ENCODE data around the gene USP6NL.
"Not testable (repeated sequence)": the region's sequence is repeated elsewhere in the genome, so short reads cannot be mapped to it uniquely, and the experiment has no call there.

The USP6NL gene

DNA sequence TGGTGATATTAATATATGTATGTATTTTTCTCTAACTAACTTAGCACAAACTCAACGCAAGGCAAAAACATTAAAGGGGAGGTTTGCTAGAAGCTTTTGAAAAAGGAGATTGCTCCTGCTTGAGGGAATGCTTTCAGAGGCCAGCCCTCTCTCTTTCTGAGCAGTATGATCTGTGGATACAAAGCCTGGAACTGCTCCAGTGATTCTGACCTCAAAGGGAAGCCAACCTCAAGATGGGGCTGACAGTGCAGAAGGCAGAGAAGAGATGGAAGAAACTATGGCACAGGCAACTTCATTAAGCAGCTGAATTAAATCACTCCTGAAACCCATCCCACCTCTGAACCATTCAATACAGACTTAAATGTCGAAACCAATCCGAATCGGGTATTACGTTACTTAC lies 102.4 kb downstream of the USP6NL start:
- Histone ChIP-seq H3K9me3 (ENCODE audit: low read length) (no peaks in the 10 kb centered on the region), H3K4me3 (ENCODE audit: low read depth in 1 of 2, low read length in 2 of 2) (no peak overlapping the region), H3K4me1 (ENCODE audit: insufficient read depth, low read length) (no peaks in the 10 kb centered on the region), H3K27ac (ENCODE audit: low read depth, low read length) (no peak overlapping the region), H3K9ac (ENCODE audit: low read length) (no peak overlapping the region), H3K27me3 (ENCODE audit: control insufficient read depth in 1 of 2, insufficient read depth in 2 of 2, low read length in 2 of 2) (no peaks in the 10 kb centered on the region), H3K36me3 (ENCODE audit: insufficient read depth, low read length) (no peaks in the 10 kb centered on the region)

DNA sequence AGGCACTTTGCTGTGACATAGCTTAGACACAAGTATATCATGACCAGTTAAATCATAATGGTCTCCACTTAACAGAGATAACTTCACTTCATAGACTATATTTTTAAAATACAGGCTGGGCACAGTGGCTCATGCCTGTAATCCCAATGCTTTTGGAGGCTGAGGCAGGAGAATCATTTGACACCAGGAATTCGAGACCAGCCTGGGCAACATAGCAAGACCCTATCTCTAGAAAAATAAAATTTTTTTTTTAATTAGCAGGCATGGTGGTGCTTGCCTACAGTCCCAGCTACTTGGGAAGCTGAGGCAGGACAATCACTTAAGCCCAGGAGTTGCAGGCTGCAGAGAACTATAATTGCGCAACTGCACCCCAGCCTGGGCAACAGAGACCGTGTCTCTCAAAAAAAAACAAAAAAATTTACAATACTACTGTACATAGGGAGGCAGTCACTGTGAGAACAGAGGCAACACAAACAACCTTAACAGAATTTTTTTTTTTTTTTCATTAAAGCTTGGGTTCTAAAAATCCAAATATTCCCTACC lies 105.1 kb downstream of the USP6NL start:
- Histone ChIP-seq H3K36me3 (ENCODE audit: insufficient read depth, low read length) (no peaks in the 10 kb centered on the region), H3K9ac (ENCODE audit: low read length) (no peak overlapping the region), H3K27me3 (ENCODE audit: control insufficient read depth in 1 of 2, insufficient read depth in 2 of 2, low read length in 2 of 2) (no peaks in the 10 kb centered on the region), H3K9me3 (ENCODE audit: low read length) (no peaks in the 10 kb centered on the region), H3K4me3 (ENCODE audit: low read depth in 1 of 2, low read length in 2 of 2) (no peak overlapping the region), H3K27ac (ENCODE audit: low read depth, low read length) (no peak overlapping the region), H3K4me1 (ENCODE audit: insufficient read depth, low read length) (no peaks in the 10 kb centered on the region)

DNA sequence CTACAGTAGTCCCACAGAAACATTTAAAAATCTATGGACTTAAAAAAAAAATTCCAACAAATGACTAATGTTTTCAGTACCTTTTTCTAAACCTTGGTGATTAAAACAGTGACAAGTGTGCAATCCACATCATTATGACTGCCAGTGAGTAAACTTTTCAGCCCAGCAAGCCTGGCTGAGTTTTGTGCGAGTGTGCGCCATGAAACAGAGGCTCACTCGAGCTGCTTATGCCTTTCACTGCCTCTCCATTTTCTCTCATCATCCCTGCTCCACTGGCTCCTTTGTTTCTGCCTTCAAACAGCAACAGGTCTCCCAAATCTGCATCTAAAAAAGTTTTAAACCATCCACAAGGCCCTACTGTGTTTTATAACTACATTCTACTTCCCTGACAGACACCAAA lies 105.8 kb downstream of the USP6NL start:
- H3K36me3 ChIP-seq (ENCODE audit: insufficient read depth, low read length): no peaks in the 10 kb centered on the region
- no peaks in the 10 kb centered on the region for H3K4me1 ChIP-seq (ENCODE audit: insufficient read depth, low read length)
- H3K27ac ChIP-seq (ENCODE audit: low read depth, low read length): no peak overlapping the region
- no peak overlapping the region for H3K9ac ChIP-seq (ENCODE audit: low read length)
- H3K4me3 ChIP-seq (ENCODE audit: low read depth in 1 of 2, low read length in 2 of 2): no peak overlapping the region
- no peaks in the 10 kb centered on the region for H3K27me3 ChIP-seq (ENCODE audit: control insufficient read depth in 1 of 2, insufficient read depth in 2 of 2, low read length in 2 of 2)
- H3K9me3 ChIP-seq (ENCODE audit: low read length): no peaks in the 10 kb centered on the region

DNA sequence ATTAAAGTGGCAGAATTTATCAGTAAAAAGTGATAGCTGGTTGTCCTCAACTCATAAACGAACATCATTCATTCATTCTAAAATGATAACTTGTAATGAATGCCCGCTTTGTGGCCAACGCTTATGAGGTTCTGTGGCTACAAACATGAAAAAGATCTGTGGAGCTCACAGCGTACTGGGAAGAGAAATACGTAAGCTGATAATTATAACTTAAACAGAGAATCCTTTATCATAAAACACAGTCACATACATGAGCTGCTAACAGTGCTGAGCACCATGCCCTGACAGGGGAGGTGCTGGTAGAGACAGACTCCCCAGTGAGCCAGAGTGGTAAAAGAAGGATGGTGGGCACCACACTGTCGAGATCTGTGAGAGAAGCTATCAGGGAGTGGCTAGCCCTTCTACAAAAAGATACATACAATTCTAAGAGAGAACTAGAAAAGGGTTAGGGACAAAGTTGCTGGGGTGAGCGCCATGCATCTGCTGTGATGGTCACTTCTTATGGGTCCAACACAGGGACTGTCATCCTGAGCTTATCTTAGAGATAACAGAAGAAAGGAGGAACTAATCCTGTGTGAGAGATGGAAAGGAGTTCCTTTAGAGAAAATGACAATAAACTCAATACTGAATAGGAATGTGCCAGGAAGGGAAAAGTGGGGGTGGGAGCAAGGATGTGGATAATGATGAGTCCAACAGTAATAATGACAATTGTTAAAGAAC lies 106.7 kb downstream of the USP6NL start:
- H3K27me3 ChIP-seq (ENCODE audit: control insufficient read depth in 1 of 2, insufficient read depth in 2 of 2, low read length in 2 of 2): no peaks in the 10 kb centered on the region
- no peak overlapping the region for H3K9ac ChIP-seq (ENCODE audit: low read length)
- no peaks in the 10 kb centered on the region for H3K36me3 ChIP-seq (ENCODE audit: insufficient read depth, low read length)
- no peaks in the 10 kb centered on the region for H3K9me3 ChIP-seq (ENCODE audit: low read length)
- H3K4me1 ChIP-seq (ENCODE audit: insufficient read depth, low read length): no peaks in the 10 kb centered on the region
- no peak overlapping the region for H3K4me3 ChIP-seq (ENCODE audit: low read depth in 1 of 2, low read length in 2 of 2)
- H3K27ac ChIP-seq (ENCODE audit: low read depth, low read length): no peak overlapping the region

DNA sequence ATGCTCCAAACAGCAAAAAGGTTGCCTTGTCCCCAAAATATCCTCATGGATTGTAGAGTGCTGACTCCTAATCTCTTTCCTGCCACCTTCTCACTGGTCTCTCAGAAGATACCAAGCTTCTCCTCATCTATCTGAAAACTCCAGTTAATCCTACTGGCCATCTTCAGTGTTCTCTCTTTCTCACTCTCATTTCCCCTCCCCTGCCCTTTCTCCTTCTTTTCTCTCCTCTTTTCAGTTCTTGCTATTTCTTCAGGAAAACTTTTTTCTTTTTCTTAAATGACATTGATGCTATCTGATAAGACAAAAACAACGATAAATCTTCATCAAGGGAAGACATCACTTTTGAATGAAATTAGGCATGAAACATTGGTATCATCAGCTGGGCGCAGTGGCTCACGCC lies 109.8 kb downstream of the USP6NL start:
- Histone ChIP-seq H3K4me1 (ENCODE audit: insufficient read depth, low read length) (no peaks in the 10 kb centered on the region), H3K27me3 (ENCODE audit: control insufficient read depth in 1 of 2, insufficient read depth in 2 of 2, low read length in 2 of 2) (no peaks in the 10 kb centered on the region), H3K27ac (ENCODE audit: low read depth, low read length) (no peak overlapping the region), H3K4me3 (ENCODE audit: low read depth in 1 of 2, low read length in 2 of 2) (no peak overlapping the region), H3K9me3 (ENCODE audit: low read length) (no peaks in the 10 kb centered on the region), H3K9ac (ENCODE audit: low read length) (no peak overlapping the region), H3K36me3 (ENCODE audit: insufficient read depth, low read length) (no peaks in the 10 kb centered on the region)

DNA sequence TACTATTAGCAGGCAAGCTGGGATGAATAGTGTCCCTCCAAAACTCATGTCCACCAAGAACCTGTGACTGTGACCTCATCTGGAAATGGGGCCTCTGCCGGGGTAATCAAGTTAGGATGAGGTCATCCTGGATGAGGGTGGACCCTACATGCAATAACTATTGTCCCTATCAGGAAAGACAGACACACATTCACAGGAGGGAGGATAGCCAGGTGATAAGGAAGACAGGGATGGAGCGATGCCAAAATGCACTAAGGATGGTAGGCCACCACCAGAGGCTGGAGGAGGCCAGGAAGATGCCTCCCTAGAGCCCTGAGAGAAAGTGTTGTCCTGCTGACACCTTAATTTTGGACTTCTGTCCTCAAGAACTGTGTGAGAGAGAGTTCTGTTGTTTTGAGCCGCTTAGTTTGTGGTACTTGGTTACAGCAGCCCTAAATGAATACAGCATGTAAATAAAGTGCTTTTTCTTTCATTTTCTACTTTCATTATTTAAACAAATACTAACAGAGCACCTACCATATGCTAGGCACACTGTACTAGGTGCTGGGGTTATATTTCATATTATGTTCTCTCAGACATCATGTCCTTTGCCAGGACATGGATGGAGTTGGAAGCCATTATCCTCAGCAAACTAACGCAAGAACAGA lies 111.9 kb downstream of the USP6NL start:
- H3K27ac ChIP-seq (ENCODE audit: low read depth, low read length): no peak overlapping the region
- no peaks in the 10 kb centered on the region for H3K36me3 ChIP-seq (ENCODE audit: insufficient read depth, low read length)
- no peaks in the 10 kb centered on the region for H3K9me3 ChIP-seq (ENCODE audit: low read length)
- H3K9ac ChIP-seq (ENCODE audit: low read length): no peak overlapping the region
- no peaks in the 10 kb centered on the region for H3K4me1 ChIP-seq (ENCODE audit: insufficient read depth, low read length)
- H3K4me3 ChIP-seq (ENCODE audit: low read depth in 1 of 2, low read length in 2 of 2): no peak overlapping the region
- no peaks in the 10 kb centered on the region for H3K27me3 ChIP-seq (ENCODE audit: control insufficient read depth in 1 of 2, insufficient read depth in 2 of 2, low read length in 2 of 2)

DNA sequence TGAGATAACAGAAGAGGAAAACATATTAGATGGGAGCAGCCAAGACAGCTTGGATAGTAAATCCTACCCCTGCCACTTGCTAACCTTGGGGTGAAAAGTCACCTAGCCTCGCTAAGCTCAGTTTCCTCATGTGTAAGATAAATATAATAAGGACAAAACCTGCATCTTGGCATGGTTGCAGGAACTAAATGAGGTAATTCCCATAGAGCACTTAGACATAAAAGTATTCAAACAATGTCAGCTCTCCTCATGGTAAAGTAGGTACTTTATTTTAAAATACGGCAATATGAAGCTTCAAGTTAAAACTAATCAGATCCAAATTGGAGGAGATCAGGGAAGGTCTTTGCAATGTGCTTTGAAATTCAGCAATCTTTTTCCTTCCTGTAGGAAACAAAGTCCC lies 113.1 kb downstream of the USP6NL start:
- Histone ChIP-seq H3K9me3 (ENCODE audit: low read length) (no peaks in the 10 kb centered on the region), H3K36me3 (ENCODE audit: insufficient read depth, low read length) (no peaks in the 10 kb centered on the region), H3K9ac (ENCODE audit: low read length) (no peak overlapping the region), H3K27ac (ENCODE audit: low read depth, low read length) (no peak overlapping the region), H3K4me3 (ENCODE audit: low read depth in 1 of 2, low read length in 2 of 2) (no peak overlapping the region), H3K4me1 (ENCODE audit: insufficient read depth, low read length) (no peaks in the 10 kb centered on the region), H3K27me3 (ENCODE audit: control insufficient read depth in 1 of 2, insufficient read depth in 2 of 2, low read length in 2 of 2) (no peaks in the 10 kb centered on the region)

DNA sequence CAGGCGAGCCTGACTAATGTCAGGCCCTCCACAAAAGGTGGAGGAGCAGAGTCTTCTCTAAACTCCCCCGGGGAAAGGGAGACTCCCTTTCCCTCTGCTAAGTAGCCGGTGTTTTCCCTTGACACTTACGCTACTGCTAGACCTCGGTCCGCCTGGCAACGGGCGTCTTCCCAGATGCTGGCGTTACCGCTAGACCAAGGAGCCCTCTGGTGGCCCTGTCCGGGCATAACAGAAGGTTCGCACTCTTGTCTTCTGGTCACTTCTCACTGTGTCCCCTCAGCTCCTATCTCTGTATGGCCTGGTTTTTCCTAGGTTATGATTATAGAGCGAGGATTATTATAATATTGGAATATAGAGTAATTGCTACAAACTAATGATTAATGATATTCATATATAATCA lies 116.5 kb downstream of the USP6NL start:
- not testable (repeated sequence) for H3K36me3 ChIP-seq (ENCODE audit: insufficient read depth, low read length); H3K27ac ChIP-seq (ENCODE audit: low read depth, low read length); H3K27me3 ChIP-seq (ENCODE audit: control insufficient read depth in 1 of 2, insufficient read depth in 2 of 2, low read length in 2 of 2); H3K9ac ChIP-seq (ENCODE audit: low read length); H3K9me3 ChIP-seq (ENCODE audit: low read length); H3K4me1 ChIP-seq (ENCODE audit: insufficient read depth, low read length); H3K4me3 ChIP-seq (ENCODE audit: low read depth in 1 of 2, low read length in 2 of 2)

DNA sequence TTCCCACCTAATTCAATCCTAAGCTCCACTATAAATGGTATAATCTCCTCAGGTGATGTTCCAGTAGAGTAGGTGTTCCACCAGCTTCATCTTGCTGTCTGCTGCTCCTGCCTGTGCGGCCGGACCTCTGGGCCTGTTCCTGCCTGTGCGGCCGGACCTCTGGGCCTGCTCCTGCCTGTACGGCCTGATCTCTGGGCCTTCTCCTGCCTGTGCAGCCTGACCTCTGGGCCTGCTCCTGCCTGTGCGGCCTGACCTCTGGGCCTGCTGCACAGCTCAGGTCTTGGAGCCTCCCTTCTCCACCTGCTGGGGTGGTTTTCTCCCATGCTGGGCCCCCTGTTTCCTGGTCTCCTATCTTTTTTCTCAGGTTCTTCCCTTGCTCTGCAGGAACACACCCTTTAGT lies 117.8 kb downstream of the USP6NL start:
- H3K36me3 ChIP-seq (ENCODE audit: insufficient read depth, low read length): no peaks in the 10 kb centered on the region
- no peaks in the 10 kb centered on the region for H3K4me1 ChIP-seq (ENCODE audit: insufficient read depth, low read length)
- no peaks in the 10 kb centered on the region for H3K27me3 ChIP-seq (ENCODE audit: control insufficient read depth in 1 of 2, insufficient read depth in 2 of 2, low read length in 2 of 2)
- no peak overlapping the region for H3K4me3 ChIP-seq (ENCODE audit: low read depth in 1 of 2, low read length in 2 of 2)
- no peak overlapping the region for H3K27ac ChIP-seq (ENCODE audit: low read depth, low read length)
- H3K9ac ChIP-seq (ENCODE audit: low read length): no peak overlapping the region
- no peaks in the 10 kb centered on the region for H3K9me3 ChIP-seq (ENCODE audit: low read length)

DNA sequence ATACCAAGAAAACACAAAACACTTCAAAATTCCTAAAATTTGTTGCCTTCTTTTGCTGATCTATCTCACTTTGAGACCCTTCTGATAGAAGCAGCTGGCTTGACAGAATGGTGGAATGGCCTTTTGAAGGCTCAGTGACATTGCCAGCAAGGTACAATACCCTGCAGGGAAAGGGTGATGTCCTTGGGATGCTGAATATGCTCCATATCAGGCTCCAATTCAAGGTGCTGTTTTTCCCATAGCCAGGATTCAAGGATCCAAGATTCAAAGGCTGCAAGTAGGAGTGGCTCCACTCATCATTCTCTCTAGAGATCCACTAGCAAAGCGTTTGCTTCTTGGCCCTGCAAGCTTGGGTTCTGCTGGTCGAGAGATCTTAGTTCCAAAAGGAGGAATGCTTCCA lies 120.4 kb downstream of the USP6NL start:
- Histone ChIP-seq H3K4me1 (ENCODE audit: insufficient read depth, low read length) (no peaks in the 10 kb centered on the region), H3K27ac (ENCODE audit: low read depth, low read length) (no peak overlapping the region), H3K9ac (ENCODE audit: low read length) (no peak overlapping the region), H3K36me3 (ENCODE audit: insufficient read depth, low read length) (no peaks in the 10 kb centered on the region), H3K9me3 (ENCODE audit: low read length) (no peaks in the 10 kb centered on the region), H3K27me3 (ENCODE audit: control insufficient read depth in 1 of 2, insufficient read depth in 2 of 2, low read length in 2 of 2) (no peaks in the 10 kb centered on the region), H3K4me3 (ENCODE audit: low read depth in 1 of 2, low read length in 2 of 2) (no peak overlapping the region)

DNA sequence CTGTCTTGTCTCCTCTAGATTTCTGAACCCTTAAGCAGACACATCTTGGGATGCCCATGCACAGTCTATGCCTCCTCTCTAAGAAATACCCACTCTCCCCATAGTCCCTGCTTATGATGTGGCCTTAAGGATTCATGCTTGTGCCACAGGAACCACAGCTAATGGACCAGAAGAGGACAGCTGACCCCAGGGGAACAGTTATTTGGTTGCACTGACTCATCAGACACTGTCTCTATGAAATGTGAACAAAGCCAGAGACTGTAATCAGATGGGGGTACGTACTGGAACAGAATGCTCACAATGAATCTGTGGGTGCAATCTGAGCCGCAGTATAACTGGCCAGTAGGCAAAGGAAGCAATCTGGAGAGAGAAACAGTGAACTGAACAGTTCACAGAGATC lies 121.9 kb downstream of the USP6NL start:
- Histone ChIP-seq H3K27ac (ENCODE audit: low read depth, low read length) (no peak overlapping the region), H3K4me3 (ENCODE audit: low read depth in 1 of 2, low read length in 2 of 2) (no peak overlapping the region), H3K9ac (ENCODE audit: low read length) (no peak overlapping the region), H3K9me3 (ENCODE audit: low read length) (no peaks in the 10 kb centered on the region), H3K27me3 (ENCODE audit: control insufficient read depth in 1 of 2, insufficient read depth in 2 of 2, low read length in 2 of 2) (no peaks in the 10 kb centered on the region), H3K4me1 (ENCODE audit: insufficient read depth, low read length) (no peaks in the 10 kb centered on the region), H3K36me3 (ENCODE audit: insufficient read depth, low read length) (no peaks in the 10 kb centered on the region)

DNA sequence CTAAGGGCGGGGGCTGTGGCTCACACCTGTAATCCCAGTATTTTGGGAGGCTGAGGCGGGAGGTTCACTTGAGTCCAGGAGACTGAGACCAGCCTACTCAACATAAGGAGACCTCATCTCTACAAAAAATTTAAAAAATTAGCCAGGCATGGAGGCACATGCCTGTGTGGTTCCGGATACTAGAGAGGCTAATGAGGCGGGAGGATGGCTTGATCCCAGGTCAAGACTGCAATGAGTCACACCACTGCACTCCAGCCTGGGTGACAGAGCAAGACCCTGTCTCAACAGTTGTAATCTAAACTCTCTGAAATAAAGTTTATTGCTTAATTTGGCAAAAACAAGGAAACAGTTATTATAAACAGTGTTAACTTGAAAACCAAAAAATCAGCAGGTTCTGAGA lies 123.3 kb downstream of the USP6NL start:
- no peak overlapping the region for H3K4me3 ChIP-seq (ENCODE audit: low read depth in 1 of 2, low read length in 2 of 2)
- no peak overlapping the region for H3K27ac ChIP-seq (ENCODE audit: low read depth, low read length)
- H3K27me3 ChIP-seq (ENCODE audit: control insufficient read depth in 1 of 2, insufficient read depth in 2 of 2, low read length in 2 of 2): no peaks in the 10 kb centered on the region
- no peak overlapping the region for H3K9ac ChIP-seq (ENCODE audit: low read length)
- H3K4me1 ChIP-seq (ENCODE audit: insufficient read depth, low read length): no peaks in the 10 kb centered on the region
- no peaks in the 10 kb centered on the region for H3K9me3 ChIP-seq (ENCODE audit: low read length)
- no peaks in the 10 kb centered on the region for H3K36me3 ChIP-seq (ENCODE audit: insufficient read depth, low read length)

Data from muscle layer of colon (tissue), 2 donors.